ENCODE data around the gene CRLF1.
A peak's percentile ranks its signal among the peaks of the same experiment; 100 is the strongest.

CRLF1 gene

GRCh38 chr19:18654469-18654868 is 47.9 kb upstream of the CRLF1 start (continued):
- TF ChIP-seq, protein P1, sequence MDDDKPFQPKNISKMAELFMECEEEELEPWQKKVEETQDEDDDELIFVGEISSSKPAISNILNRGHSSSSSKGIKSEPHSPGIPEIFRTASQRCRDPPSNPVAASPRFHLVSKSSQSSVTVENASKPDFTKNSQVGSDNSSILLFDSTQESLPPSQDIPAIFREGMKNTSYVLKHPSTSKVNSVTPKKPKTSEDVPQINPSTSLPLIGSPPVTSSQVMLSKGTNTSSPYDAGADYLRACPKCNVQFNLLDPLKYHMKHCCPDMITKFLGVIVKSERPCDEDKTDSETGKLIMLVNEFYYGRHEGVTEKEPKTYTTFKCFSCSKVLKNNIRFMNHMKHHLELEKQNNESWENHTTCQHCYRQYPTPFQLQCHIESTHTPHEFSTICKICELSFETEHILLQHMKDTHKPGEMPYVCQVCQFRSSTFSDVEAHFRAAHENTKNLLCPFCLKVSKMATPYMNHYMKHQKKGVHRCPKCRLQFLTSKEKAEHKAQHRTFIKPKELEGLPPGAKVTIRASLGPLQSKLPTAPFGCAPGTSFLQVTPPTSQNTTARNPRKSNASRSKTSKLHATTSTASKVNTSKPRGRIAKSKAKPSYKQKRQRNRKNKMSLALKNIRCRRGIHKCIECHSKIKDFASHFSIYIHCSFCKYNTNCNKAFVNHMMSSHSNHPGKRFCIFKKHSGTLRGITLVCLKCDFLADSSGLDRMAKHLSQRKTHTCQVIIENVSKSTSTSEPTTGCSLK (tag by site-specific recombination; IDR thresholded peaks at IDR 0.05): no peak
- no peak for TF ChIP-seq ZFP69B (tag by site-specific recombination; IDR thresholded peaks at IDR 0.05)
- TF ChIP-seq ZNF560 (tag by site-specific recombination; IDR thresholded peaks at IDR 0.05; ENCODE audit: borderline replicate concordance): no peak
- TF ChIP-seq ZNF596 (tag by site-specific recombination; IDR thresholded peaks at IDR 0.05): no peak
- TF ChIP-seq, protein P2, sequence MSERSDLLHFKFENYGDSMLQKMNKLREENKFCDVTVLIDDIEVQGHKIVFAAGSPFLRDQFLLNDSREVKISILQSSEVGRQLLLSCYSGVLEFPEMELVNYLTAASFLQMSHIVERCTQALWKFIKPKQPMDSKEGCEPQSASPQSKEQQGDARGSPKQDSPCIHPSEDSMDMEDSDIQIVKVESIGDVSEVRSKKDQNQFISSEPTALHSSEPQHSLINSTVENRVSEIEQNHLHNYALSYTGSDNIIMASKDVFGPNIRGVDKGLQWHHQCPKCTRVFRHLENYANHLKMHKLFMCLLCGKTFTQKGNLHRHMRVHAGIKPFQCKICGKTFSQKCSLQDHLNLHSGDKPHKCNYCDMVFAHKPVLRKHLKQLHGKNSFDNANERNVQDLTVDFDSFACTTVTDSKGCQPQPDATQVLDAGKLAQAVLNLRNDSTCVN (tag by site-specific recombination; optimal IDR thresholded peaks at IDR 0.05): peak; percentile 11
- no peak for TF ChIP-seq ZNF223 (tag by site-specific recombination; IDR thresholded peaks at IDR 0.05)
- TF ChIP-seq PRDM2 (tag by site-specific recombination; IDR thresholded peaks at IDR 0.05; ENCODE audit: borderline replicate concordance): no peak
- no peak for TF ChIP-seq ZNF23 (tag by site-specific recombination; IDR thresholded peaks at IDR 0.05; ENCODE audit: borderline replicate concordance)
- TF ChIP-seq WT1 (tag by site-specific recombination; IDR thresholded peaks at IDR 0.05): no peak
- TF ChIP-seq TCF7L2 (IDR thresholded peaks at IDR 0.05; ENCODE audit: borderline replicate concordance, low read depth, low read length): no peak
- 0 out of 2 replicates have a peak, but pooled peaks have one; percentile 19 for TF ChIP-seq SP2 (tag by site-specific recombination; IDR thresholded peaks at IDR 0.05)
- TF ChIP-seq, protein P3, sequence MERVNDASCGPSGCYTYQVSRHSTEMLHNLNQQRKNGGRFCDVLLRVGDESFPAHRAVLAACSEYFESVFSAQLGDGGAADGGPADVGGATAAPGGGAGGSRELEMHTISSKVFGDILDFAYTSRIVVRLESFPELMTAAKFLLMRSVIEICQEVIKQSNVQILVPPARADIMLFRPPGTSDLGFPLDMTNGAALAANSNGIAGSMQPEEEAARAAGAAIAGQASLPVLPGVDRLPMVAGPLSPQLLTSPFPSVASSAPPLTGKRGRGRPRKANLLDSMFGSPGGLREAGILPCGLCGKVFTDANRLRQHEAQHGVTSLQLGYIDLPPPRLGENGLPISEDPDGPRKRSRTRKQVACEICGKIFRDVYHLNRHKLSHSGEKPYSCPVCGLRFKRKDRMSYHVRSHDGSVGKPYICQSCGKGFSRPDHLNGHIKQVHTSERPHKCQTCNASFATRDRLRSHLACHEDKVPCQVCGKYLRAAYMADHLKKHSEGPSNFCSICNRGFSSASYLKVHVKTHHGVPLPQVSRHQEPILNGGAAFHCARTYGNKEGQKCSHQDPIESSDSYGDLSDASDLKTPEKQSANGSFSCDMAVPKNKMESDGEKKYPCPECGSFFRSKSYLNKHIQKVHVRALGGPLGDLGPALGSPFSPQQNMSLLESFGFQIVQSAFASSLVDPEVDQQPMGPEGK (tag by site-specific recombination; IDR thresholded peaks at IDR 0.05): peak; percentile 8; the same call in 1 of the 2 replicates
- TF ChIP-seq, protein P4, sequence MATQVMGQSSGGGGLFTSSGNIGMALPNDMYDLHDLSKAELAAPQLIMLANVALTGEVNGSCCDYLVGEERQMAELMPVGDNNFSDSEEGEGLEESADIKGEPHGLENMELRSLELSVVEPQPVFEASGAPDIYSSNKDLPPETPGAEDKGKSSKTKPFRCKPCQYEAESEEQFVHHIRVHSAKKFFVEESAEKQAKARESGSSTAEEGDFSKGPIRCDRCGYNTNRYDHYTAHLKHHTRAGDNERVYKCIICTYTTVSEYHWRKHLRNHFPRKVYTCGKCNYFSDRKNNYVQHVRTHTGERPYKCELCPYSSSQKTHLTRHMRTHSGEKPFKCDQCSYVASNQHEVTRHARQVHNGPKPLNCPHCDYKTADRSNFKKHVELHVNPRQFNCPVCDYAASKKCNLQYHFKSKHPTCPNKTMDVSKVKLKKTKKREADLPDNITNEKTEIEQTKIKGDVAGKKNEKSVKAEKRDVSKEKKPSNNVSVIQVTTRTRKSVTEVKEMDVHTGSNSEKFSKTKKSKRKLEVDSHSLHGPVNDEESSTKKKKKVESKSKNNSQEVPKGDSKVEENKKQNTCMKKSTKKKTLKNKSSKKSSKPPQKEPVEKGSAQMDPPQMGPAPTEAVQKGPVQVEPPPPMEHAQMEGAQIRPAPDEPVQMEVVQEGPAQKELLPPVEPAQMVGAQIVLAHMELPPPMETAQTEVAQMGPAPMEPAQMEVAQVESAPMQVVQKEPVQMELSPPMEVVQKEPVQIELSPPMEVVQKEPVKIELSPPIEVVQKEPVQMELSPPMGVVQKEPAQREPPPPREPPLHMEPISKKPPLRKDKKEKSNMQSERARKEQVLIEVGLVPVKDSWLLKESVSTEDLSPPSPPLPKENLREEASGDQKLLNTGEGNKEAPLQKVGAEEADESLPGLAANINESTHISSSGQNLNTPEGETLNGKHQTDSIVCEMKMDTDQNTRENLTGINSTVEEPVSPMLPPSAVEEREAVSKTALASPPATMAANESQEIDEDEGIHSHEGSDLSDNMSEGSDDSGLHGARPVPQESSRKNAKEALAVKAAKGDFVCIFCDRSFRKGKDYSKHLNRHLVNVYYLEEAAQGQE (tag by site-specific recombination; IDR thresholded peaks at IDR 0.05): no peak
- no peak for TF ChIP-seq ZNF202 (tag by site-specific recombination; IDR thresholded peaks at IDR 0.05; ENCODE audit: borderline replicate concordance)
- TF ChIP-seq, protein P5, sequence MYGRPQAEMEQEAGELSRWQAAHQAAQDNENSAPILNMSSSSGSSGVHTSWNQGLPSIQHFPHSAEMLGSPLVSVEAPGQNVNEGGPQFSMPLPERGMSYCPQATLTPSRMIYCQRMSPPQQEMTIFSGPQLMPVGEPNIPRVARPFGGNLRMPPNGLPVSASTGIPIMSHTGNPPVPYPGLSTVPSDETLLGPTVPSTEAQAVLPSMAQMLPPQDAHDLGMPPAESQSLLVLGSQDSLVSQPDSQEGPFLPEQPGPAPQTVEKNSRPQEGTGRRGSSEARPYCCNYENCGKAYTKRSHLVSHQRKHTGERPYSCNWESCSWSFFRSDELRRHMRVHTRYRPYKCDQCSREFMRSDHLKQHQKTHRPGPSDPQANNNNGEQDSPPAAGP (tag by site-specific recombination; IDR thresholded peaks at IDR 0.05): no peak; the same call in 1 of the 2 replicates
- TF ChIP-seq ZNF776 (tag by site-specific recombination; IDR thresholded peaks at IDR 0.05; ENCODE audit: borderline replicate concordance): no peak
- peak; percentile 98 for TF ChIP-seq EGR2 (tag by site-specific recombination; IDR thresholded peaks at IDR 0.05; ENCODE audit: low read depth)
- no peak for TF ChIP-seq ZNF548 (tag by site-specific recombination; IDR thresholded peaks at IDR 0.05)
- TF ChIP-seq ZNF426 (tag by site-specific recombination; IDR thresholded peaks at IDR 0.05): no peak
- TF ChIP-seq ZNF623 (tag by site-specific recombination; IDR thresholded peaks at IDR 0.05): no peak
- no peak for TF ChIP-seq ZNF350 (tag by site-specific recombination; IDR thresholded peaks at IDR 0.05)
